GM12865 (cell line): ENCODE results near the gene PLEKHG4.

Experiments
- DNase-seq: peaks from one replicate; pipeline ENCODE4 v3.0.0; 2010; ENCODE audit warnings: low read depth
- H3K4me3 ChIP-seq: 2 replicates; pipeline ENCODE4 v1.5.1; 2011; ENCODE audit warnings: mild to moderate bottlenecking, low read depth, low read length, control low read depth
- TF ChIP-seq, protein P1 (sequence below): IDR thresholded peaks from 2 replicates; pipeline ENCODE4 v1.5.1; 2011; ENCODE audit warnings: low read length, control low read depth, low read depth, inconsistent platforms; ENCODE audit not compliant: insufficient read depth; ENCODE audit errors: missing control alignments

PLEKHG4 gene

DNA sequence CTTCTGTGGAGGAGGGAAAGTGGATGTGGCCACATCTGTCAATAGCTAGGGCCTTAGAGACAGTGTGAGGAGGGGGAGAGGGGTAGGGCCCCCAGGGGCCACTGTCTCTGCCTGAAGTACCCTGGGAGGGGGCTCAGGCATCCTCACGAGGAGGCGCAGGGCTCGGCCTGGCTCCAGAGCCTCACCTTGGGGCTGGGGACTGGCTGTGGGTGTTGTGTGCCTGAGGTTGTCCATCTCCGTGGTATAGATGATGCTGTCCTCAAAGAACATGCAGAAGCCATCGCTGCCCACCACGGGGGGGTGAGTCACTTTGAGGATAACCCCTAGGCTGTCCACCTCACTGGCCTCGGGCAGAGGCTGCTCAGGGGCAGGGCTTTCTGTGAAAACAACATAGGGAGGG lies 12.1 kb downstream of the PLEKHG4 start:
- TF ChIP-seq, protein P1, sequence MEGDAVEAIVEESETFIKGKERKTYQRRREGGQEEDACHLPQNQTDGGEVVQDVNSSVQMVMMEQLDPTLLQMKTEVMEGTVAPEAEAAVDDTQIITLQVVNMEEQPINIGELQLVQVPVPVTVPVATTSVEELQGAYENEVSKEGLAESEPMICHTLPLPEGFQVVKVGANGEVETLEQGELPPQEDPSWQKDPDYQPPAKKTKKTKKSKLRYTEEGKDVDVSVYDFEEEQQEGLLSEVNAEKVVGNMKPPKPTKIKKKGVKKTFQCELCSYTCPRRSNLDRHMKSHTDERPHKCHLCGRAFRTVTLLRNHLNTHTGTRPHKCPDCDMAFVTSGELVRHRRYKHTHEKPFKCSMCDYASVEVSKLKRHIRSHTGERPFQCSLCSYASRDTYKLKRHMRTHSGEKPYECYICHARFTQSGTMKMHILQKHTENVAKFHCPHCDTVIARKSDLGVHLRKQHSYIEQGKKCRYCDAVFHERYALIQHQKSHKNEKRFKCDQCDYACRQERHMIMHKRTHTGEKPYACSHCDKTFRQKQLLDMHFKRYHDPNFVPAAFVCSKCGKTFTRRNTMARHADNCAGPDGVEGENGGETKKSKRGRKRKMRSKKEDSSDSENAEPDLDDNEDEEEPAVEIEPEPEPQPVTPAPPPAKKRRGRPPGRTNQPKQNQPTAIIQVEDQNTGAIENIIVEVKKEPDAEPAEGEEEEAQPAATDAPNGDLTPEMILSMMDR = no peak
- DNase-seq = no peak
- no peak overlapping the region for H3K4me3 ChIP-seq

DNA sequence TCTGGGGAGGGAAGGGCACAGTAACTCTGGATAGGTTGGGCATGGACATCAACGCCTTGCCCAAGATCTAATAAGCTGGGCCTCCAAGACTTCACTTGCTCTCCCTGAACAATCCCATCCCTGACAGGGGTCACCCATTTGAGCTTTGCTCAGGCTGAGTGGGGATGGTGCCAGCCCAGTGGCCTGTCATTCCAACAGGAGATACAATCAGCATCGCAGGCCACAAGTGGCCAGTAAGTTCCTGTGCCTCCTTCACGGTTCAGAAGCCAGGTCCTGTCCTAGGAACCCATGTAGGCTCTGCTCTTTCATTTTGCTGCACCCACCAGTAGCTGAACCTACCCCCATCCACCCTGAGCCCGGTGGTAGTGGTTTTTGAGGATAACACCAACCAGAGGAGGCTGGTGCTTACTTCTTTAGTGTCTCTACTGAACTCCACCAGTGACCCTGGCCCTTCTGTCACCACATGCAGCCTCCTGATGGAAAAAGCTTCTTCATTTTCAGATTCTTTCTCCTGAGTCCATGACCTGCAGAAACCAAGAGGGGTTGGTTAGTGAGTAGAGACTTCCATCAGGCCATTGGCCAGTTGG lies 14.9 kb downstream of the PLEKHG4 start:
- no peak overlapping the region for H3K4me3 ChIP-seq
- TF ChIP-seq, protein P1 = no peak
- DNase-seq = no peak

DNA sequence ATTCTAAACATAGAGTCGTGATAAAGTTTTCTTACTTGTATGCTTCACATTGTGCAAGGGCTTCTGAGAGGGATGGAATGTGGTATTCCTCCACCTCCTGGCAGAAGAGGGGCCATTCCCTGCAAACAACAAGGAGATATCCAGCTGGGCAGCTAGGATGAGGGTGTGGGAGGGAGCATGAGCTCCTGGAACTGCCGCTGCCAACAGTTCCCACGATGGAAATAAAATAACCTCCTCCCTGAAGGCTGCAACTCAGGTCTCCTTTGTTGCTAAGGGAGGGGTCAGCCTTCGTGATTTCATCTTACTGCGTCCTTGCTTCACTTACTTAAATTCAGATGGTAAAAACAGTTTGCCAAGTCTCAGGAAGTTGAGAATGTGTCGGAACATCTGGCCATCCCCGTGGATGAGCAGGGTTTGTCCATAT lies 15.6 kb downstream of the PLEKHG4 start:
- DNase-seq = no peak
- no peak overlapping the region for H3K4me3 ChIP-seq
- TF ChIP-seq, protein P1 = no peak

DNA sequence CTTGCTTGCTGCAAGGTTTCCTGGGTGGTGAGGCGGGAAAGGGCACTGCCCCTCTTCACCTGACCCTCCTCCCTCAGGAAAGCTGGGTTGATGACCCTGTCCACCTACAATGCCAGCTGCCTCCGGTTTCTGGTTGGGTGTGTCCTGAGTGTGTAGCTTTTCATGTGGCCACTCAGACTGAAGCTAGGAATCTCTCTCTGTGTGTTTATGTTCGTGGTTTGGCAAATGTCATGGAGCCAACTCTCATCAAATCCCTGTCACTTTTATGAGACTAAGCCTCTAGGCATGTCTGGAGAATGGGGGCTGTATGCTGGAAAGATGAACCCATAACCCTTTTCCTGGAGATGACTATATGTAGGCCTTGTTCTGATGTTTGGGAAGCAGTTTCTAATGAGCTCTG lies 17.1 kb downstream of the PLEKHG4 start:
- DNase-seq = no peak
- TF ChIP-seq, protein P1 = no peak
- H3K4me3 ChIP-seq = no peak overlapping the region

DNA sequence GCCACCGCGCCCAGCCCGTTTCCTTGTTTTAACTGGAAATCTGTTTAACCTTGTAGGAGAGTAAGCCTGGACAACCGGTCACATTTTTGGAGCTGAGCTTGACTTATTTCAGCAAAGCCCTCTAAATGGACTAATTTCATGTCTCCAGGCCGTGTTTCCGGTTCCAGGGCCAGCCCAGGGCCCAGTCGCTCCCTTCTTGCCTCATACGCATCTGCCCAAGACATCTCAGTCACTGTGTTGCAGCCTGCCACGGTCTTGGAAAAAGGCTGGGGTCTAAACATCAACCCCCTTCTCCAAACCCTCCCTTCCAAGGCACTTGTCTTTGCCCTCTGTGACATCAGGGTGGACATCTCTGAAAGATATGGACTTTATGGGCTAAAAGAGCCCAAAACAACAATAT lies 18.9 kb downstream of the PLEKHG4 start:
- TF ChIP-seq, protein P1 = no peak

DNA sequence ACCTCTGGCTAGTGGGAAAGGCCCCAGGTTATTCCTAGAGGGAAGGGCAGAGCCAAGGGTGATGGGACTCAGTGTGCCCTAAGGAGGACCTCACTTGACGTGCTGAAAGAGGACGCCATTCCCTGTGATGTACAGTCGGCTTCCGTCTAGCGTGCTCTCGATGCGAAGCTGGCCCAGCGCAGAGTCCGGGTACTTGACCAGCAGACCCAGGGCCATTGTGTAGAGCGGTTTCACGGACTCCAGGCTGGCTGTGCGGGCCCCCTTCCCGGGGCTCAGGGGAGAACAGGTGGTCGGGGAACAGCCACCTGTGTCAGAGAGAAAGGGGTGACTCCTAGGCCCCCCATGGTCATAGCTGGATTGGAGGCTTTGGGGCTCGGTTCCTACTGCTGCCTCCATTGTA lies 19.9 kb downstream of the PLEKHG4 start:
- DNase-seq = no peak
- no peak overlapping the region for H3K4me3 ChIP-seq
- TF ChIP-seq, protein P1 = no peak

More for the DNA sequence above, 18.9 kb downstream of the PLEKHG4 start:
- no peak overlapping the region for H3K4me3 ChIP-seq
- DNase-seq = no peak

DNA sequence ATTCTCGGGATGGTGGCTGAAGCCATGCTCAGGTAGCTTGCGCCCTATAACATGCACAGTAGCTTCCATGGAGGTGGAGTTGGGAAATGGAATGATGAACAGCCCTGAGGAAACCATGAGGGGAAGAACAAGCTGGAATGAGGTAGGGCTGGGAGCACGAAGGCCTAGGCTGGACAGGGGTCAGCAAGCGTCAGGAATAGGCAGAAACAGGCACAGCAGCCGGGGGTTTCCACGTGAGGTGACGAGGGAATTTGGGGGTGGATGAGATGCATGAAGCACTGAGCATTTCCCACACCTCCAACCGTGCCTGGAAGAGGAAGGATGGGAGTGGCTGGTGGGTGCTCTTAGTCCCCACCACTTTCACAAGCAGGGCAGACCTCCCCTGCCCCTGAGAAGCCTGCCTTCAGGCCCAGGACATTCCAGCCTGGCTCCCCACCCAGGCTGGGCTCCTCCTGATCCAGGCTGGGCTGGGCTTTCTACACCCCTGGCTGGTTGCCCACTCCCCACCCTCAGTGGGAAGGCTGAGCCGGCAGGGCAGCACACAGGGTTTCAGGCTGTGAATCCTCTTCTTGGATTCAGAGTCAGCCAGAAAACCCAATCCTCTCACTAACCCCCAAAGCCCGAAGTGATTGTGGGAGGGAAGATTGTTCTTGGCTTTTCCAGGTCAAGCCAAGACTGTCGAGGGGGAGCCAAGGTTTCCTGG lies 21.9 kb downstream of the PLEKHG4 start:
- no peak overlapping the region for H3K4me3 ChIP-seq
- TF ChIP-seq, protein P1 = no peak

More for the DNA sequence above, 21.9 kb downstream of the PLEKHG4 start:
- DNase-seq = no peak
